ENCODE measurements around the gene SECISBP2. TPM values are rescaled to one million over a fixed set of nuclear protein-coding genes. Genes with fewer than 3 reads are reported as not detected.

SECISBP2 gene
- polyA plus RNA-seq, 1 of the 3 experiments (the other 2 are of a cell fraction), result 21.2 TPM

DNA sequence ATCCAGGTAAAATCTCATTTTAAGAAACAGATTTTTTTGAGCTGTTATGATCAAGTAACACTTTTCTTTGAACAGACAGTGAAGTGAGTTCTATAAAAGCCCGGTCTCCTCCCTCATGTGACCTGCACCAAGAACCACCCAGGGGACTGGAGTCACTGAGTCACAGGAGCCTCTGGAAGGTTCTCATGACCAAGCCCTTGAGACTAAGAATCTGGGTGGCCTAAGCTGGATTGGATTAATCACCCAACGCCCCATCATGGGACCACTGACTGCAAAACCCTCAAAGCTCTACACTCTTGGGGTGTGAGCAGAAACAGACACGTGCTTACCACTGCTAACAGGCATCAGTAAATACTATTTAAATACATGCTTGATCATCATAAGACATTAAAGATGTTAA lies 48.4 kb downstream of the SECISBP2 start:
- TF ChIP-seq NFIC (IDR thresholded peaks at IDR 0.05; ENCODE audit: borderline replicate concordance) (no peak), USF2 (IDR thresholded peaks at IDR 0.05; ENCODE audit: borderline replicate concordance, low read depth, low read length) (no peak)
- no peak overlapping the region for H3K27ac ChIP-seq (ENCODE audit: low read depth in 2 of 2, low read length in 1 of 2)
- H3K4me1 ChIP-seq (ENCODE audit: control insufficient read depth in 1 of 2, insufficient read depth in 2 of 2, low read depth in 1 of 2, low read length in 1 of 2), result peaks cover 0 to 10% of the 10 kb centered on the region in 2 experiments; a peak in 1 of 4 replicates
- no peaks in the 10 kb centered on the region for H3K27me3 ChIP-seq (ENCODE audit: insufficient read depth)
- H2AFZ ChIP-seq (ENCODE audit: low read depth), result no peak overlapping the region
- H3K9ac ChIP-seq, result no peak overlapping the region
- no peak for DNase-seq
- no peaks in the 10 kb centered on the region for H3K9me2 ChIP-seq
- H3F3A ChIP-seq (replicated peaks; ENCODE audit: insufficient read depth), result no peaks in the 10 kb centered on the region
- no peak overlapping the region for H3K4me3 ChIP-seq (ENCODE audit: low read depth in 2 of 2, low read length in 1 of 2)
- H3K36me3 ChIP-seq (replicated peaks in 1 of 2; ENCODE audit: control insufficient read depth in 1 of 2, insufficient read depth in 2 of 2, low read length in 1 of 2), result peaks cover 0 to 9% of the 10 kb centered on the region in 2 experiments
- H3K9me3 ChIP-seq, result no peaks in the 10 kb centered on the region
- ChIA-PET POLR2A (interaction anchor here (1.2 kb wide), 1 partner anchor 8 kb away, joined by 3 read pairs; no protein-coding TSS in a partner anchor), CTCF (no interaction called here)
- no peaks in the 10 kb centered on the region for H3K79me2 ChIP-seq (ENCODE audit: insufficient read depth)
- no peaks in the 10 kb centered on the region for H4K20me1 ChIP-seq (ENCODE audit: insufficient read depth)
- WGBS (ENCODE audit: low lambda C conversion rate), result 64% methylated on average over 2 of the region's 3 CpGs
- no peak overlapping the region for H3K4me2 ChIP-seq

GRCh38 chr9:89367281-89367680 lies 49.0 kb downstream of the SECISBP2 start:
- Histone ChIP-seq H3K4me2 (no peak overlapping the region), H3K4me3 (ENCODE audit: low read depth in 2 of 2, low read length in 1 of 2) (no peak overlapping the region), H3K4me1 (ENCODE audit: control insufficient read depth in 1 of 2, insufficient read depth in 2 of 2, low read depth in 1 of 2, low read length in 1 of 2) (peaks cover 0 to 10% of the 10 kb centered on the region in 2 experiments; a peak in 1 of 4 replicates), H3K79me2 (ENCODE audit: insufficient read depth) (no peaks in the 10 kb centered on the region), H3K9me3 (no peaks in the 10 kb centered on the region), H3K27me3 (ENCODE audit: insufficient read depth) (no peaks in the 10 kb centered on the region), H3K9me2 (no peaks in the 10 kb centered on the region), H2AFZ (ENCODE audit: low read depth) (no peak overlapping the region), H3K36me3 (replicated peaks in 1 of 2; ENCODE audit: control insufficient read depth in 1 of 2, insufficient read depth in 2 of 2, low read length in 1 of 2) (peaks cover 0 to 3% of the 10 kb centered on the region in 2 experiments), H4K20me1 (ENCODE audit: insufficient read depth) (no peaks in the 10 kb centered on the region), H3F3A (replicated peaks; ENCODE audit: insufficient read depth) (no peaks in the 10 kb centered on the region), H3K9ac (no peak overlapping the region), H3K27ac (ENCODE audit: low read depth in 2 of 2, low read length in 1 of 2) (no peak overlapping the region)
- ChIA-PET CTCF (interaction anchor here (1.2 to 1.8 kb wide), 2 partner anchors 9 to 182 kb away, joined by 3 to 7 read pairs; no protein-coding TSS in a partner anchor), POLR2A (interaction anchor here (1.2 kb wide), 1 partner anchor 8 kb away, joined by 3 read pairs; no protein-coding TSS in a partner anchor)
- TF ChIP-seq RXRA (IDR thresholded peaks at IDR 0.05; ENCODE audit: borderline replicate concordance, low read depth) (no peak), NFIC (IDR thresholded peaks at IDR 0.05; ENCODE audit: borderline replicate concordance) (no peak), FOXM1 (IDR thresholded peaks at IDR 0.05; ENCODE audit: low read depth) (no peak), PBX3 (IDR thresholded peaks at IDR 0.05) (no peak), POLR2AphosphoS5 (IDR thresholded peaks at IDR 0.05; ENCODE audit: low read depth, low read length) (no peak), EP300 (IDR thresholded peaks at IDR 0.05; ENCODE audit: borderline replicate concordance in 1 of 2, low read depth in 1 of 2, low read length in 1 of 2) (no peak), NRF1 (IDR thresholded peaks at IDR 0.05; ENCODE audit: low read depth, low read length) (no peak), ZBTB33 (IDR thresholded peaks at IDR 0.05; ENCODE audit: borderline replicate concordance, low read depth) (no peak), CTCF (IDR thresholded peaks at IDR 0.05) (no peak), FOXJ3 (CRISPR knock-in tag; IDR thresholded peaks at IDR 0.05) (no peak)
- TF ChIP-seq, protein P1, sequence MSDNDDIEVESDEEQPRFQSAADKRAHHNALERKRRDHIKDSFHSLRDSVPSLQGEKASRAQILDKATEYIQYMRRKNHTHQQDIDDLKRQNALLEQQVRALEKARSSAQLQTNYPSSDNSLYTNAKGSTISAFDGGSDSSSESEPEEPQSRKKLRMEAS (IDR thresholded peaks at IDR 0.05; ENCODE audit: low read depth), result no peak
- 93% methylated on average over 3 of the region's 4 CpGs for WGBS (ENCODE audit: low lambda C conversion rate)
- no peak for DNase-seq
